ENCODE data around the gene IFRD2. TPM values are rescaled to one million over a fixed set of nuclear protein-coding genes. Genes with fewer than 3 reads are reported as not detected.
"Not testable (repeated sequence)": the region's sequence is repeated elsewhere in the genome, so short reads cannot be mapped to it uniquely, and the experiment has no call there.

The IFRD2 gene
- total RNA-seq, 2 experiments from 2014 or later = 100 to 125 TPM

GRCh38 chr3:50272911-50273688 is 19.1 kb downstream of the IFRD2 start:
- Mint-ChIP-seq H3K9me3 (ENCODE audit: low read depth) (no peaks in the 10 kb centered on the region), H3K36me3 (ENCODE audit: low read depth) (no peaks in the 10 kb centered on the region), H3K27me3 (peaks cover 37% of the 10 kb centered on the region), H3K4me3 (peak overlapping the region; percentile 68), H3K27ac (peak overlapping the region; percentile 58), H3K4me1 (peaks cover 25% of the 10 kb centered on the region)
- ChIA-PET POLR2A (no interaction called here), CTCF (interaction anchor here (0.7 to 3.1 kb wide), 9 partner anchors 22 to 82 kb away, joined by 3 to 21 read pairs (median 3); partner anchors contain the start of gene GNAT1)
- peak; percentile 96 for DNase-seq
- intact Hi-C loops (cut with DNase I, micrococcal nuclease) = loop anchor here (1.0 to 10.0 kb wide), 9 partner anchors 13 to 152 kb away; partner anchors contain the start of genes HYAL2 (in 1 of the 2) and TUSC2 (in 1 of the 2)
- ATAC-seq = peak; percentile 87

DNA sequence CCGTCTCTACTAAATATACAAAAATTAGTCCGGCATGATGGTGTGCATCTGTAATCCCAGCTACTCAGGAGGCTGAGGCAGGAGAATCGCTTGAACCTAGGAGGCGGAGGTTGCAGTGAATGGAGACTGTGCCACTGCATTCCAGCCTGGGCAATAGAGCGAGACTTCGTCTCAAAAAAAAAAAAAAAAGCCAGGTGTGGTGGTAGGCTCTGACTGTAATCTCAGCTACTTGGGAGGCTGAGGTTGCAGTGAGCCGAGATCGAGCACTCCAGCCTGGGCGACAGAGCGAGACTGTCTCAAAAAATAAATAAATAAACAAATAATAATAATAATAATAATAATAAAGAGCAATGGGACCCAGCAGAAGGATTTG is 19.7 kb downstream of the IFRD2 start:
- CTCF ChIA-PET = interaction anchor here (0.6 to 2.2 kb wide), 10 partner anchors 9 to 158 kb away, joined by 3 to 12 read pairs (median 3); partner anchors contain the start of gene GNAT1
- H3K27ac Mint-ChIP-seq; POLR2A ChIA-PET; H3K9me3 Mint-ChIP-seq (ENCODE audit: low read depth); DNase-seq; H3K36me3 Mint-ChIP-seq (ENCODE audit: low read depth); H3K4me3 Mint-ChIP-seq; ATAC-seq: not testable (repeated sequence)
- peaks cover 37% of the 10 kb centered on the region for H3K27me3 Mint-ChIP-seq
- intact Hi-C loops (cut with DNase I, micrococcal nuclease) = loop anchor here in 1 of 2 experiments (2.0 to 10.0 kb wide), 3 partner anchors 14 to 150 kb away; partner anchors contain the start of genes HYAL2 and TUSC2
- peaks cover 25% of the 10 kb centered on the region for H3K4me1 Mint-ChIP-seq

DNA sequence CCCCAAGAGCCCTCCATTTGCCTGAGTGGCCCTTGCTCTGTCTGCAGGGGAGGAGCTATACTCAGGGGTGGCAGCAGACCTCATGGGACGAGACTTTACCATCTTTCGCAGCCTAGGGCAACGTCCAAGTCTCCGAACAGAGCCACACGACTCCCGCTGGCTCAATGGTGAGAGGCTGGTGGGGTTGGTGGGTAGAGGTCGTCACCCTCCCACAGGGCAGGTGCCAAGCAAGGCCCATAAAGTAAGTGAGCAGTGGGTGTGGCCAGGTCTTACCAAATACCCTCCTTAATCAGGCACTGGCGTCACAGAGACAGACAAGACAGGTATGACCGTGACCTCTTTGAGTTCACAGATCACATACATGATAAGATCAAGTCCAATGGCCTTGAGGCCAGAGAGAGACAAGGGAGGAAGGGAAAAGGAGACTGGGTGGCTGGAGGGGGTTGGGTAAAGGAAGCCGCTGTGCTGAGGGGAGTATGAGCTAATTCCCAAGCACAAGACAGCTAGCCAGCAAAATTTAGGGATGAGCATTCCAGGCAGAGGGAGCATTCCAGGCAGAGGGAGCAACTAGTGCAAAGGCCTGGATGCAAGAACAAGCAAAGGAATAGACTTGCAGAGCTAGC is 20.8 kb downstream of the IFRD2 start:
- Mint-ChIP-seq H3K36me3 (ENCODE audit: low read depth) (no peaks in the 10 kb centered on the region), H3K4me3 (no peak overlapping the region), H3K27me3 (peaks cover 33% of the 10 kb centered on the region), H3K27ac (peak overlapping the region; percentile 55), H3K4me1 (peaks cover 25% of the 10 kb centered on the region), H3K9me3 (ENCODE audit: low read depth) (no peaks in the 10 kb centered on the region)
- intact Hi-C loops (cut with DNase I, micrococcal nuclease) = loop anchor here in 1 of 2 experiments (5.0 to 10.0 kb wide), 2 partner anchors 53 to 149 kb away; partner anchors contain the start of genes HYAL2 and TUSC2
- no peak for DNase-seq
- ATAC-seq = no peak
- ChIA-PET POLR2A (no interaction called here), CTCF (interaction anchor here (0.6 to 2.2 kb wide), 11 partner anchors 8 to 157 kb away, joined by 3 to 12 read pairs (median 3); no protein-coding TSS in a partner anchor)

- intact Hi-C loops (cut with DNase I, micrococcal nuclease) = loop anchor here in 1 of 2 experiments (5.0 to 10.0 kb wide), 2 partner anchors 54 to 148 kb away; partner anchors contain the start of genes HYAL2 and TUSC2
- POLR2A ChIA-PET = no interaction called here
- no peak overlapping the region for H3K27ac Mint-ChIP-seq
- H3K9me3 Mint-ChIP-seq (ENCODE audit: low read depth) = no peaks in the 10 kb centered on the region
- H3K27me3 Mint-ChIP-seq = peaks cover 30% of the 10 kb centered on the region
- DNase-seq (no peak), ATAC-seq (no peak)
- H3K36me3 Mint-ChIP-seq (ENCODE audit: low read depth) = no peaks in the 10 kb centered on the region
- no peak overlapping the region for H3K4me3 Mint-ChIP-seq
- H3K4me1 Mint-ChIP-seq = peaks cover 19% of the 10 kb centered on the region
- CTCF ChIA-PET = interaction anchor here (0.6 to 2.2 kb wide), 9 partner anchors 7 to 80 kb away, joined by 3 to 12 read pairs (median 3); no protein-coding TSS in a partner anchor
These were observed 21.6 kb downstream of the IFRD2 start for GRCh38 chr3:50270422-50271224.

GRCh38 chr3:50269977-50270413 is 22.2 kb downstream of the IFRD2 start:
- POLR2A ChIA-PET = no interaction called here
- H3K4me3 Mint-ChIP-seq = no peak overlapping the region
- CTCF ChIA-PET = interaction anchor here (0.9 to 1.0 kb wide), 3 partner anchors 11 to 75 kb away, joined by 3 read pairs; no protein-coding TSS in a partner anchor
- H3K27me3 Mint-ChIP-seq = peaks cover 24% of the 10 kb centered on the region
- DNase-seq = no peak
- intact Hi-C loops (cut with DNase I, micrococcal nuclease) = loop anchor here in 1 of 2 experiments (5.0 to 10.0 kb wide), 2 partner anchors 55 to 148 kb away; partner anchors contain the start of genes HYAL2 and TUSC2
- ATAC-seq = no peak
- H3K9me3 Mint-ChIP-seq (ENCODE audit: low read depth) = no peaks in the 10 kb centered on the region
- no peaks in the 10 kb centered on the region for H3K36me3 Mint-ChIP-seq (ENCODE audit: low read depth)
- no peak overlapping the region for H3K27ac Mint-ChIP-seq
- H3K4me1 Mint-ChIP-seq = peaks cover 16% of the 10 kb centered on the region

DNA sequence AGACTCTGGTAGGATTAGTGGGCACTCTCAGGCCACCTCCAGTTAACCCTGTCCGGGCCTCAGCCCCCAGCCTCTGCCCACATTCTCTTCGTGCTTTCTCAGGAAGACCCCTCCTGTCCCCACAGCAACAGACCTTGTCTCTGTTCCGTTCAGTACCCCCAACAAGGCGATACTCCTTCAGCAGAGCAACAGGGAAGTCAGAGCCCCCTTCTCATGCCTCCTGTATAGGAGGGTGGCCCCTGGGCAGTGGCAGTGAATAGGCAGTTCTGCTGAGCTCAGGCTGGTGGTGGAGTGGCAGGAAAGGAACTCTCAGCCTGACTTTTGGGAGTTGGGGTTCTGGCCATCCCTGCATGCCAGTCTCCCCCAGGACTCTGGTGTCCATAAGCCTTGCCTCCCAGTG is 22.8 kb downstream of the IFRD2 start:
- Mint-ChIP-seq H3K9me3 (ENCODE audit: low read depth) (no peaks in the 10 kb centered on the region), H3K36me3 (ENCODE audit: low read depth) (no peaks in the 10 kb centered on the region), H3K4me1 (peaks cover 14% of the 10 kb centered on the region), H3K27me3 (peaks cover 18% of the 10 kb centered on the region), H3K27ac (no peak overlapping the region), H3K4me3 (no peak overlapping the region)
- intact Hi-C loops (cut with DNase I, micrococcal nuclease) = no loop called here
- ChIA-PET CTCF (interaction anchor here (0.9 kb wide), 2 partner anchors 10 to 75 kb away, joined by 3 read pairs; no protein-coding TSS in a partner anchor), POLR2A (no interaction called here)
- no peak for ATAC-seq
- no peak for DNase-seq

- CTCF ChIA-PET = no interaction called here
- H3K9me3 Mint-ChIP-seq (ENCODE audit: low read depth) = no peaks in the 10 kb centered on the region
- intact Hi-C loops (cut with DNase I, micrococcal nuclease) = no loop called here
These were observed 23.4 kb downstream of the IFRD2 start, which contains the start of gene SEMA3B for GRCh38 chr3:50268703-50269451. Gene SEMA3B (plus strand): TSS chr3:50269147. CDS start chr3:50269241, 94 bp downstream.

DNA sequence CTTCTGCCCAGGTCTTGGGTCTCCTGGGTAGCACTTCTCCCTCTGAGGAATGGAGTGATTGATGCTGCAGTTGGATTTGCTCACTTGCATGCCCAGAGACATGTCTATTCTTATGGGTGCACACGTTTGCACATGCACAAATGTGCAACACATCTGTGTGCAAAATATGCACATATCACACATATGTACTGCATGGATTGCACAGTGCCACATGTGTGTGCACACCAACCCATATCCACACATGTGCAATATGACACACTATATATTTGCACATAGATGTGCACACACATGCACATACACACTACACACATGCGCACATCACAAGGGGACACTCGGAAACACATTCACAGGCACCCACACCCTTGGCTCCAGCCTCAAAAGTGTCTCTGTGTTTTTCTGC is 24.0 kb downstream of the IFRD2 start:
- ChIA-PET POLR2A (no interaction called here), CTCF (interaction anchor here (2.7 kb wide), 1 partner anchor 76 kb away, joined by 7 read pairs; no protein-coding TSS in a partner anchor)
- peaks cover 8% of the 10 kb centered on the region for H3K4me1 Mint-ChIP-seq
- DNase-seq = no peak
- ATAC-seq = no peak
- H3K27ac Mint-ChIP-seq = no peak overlapping the region
- peaks cover 12% of the 10 kb centered on the region for H3K27me3 Mint-ChIP-seq
- intact Hi-C loops (cut with DNase I, micrococcal nuclease) = no loop called here
- H3K4me3 Mint-ChIP-seq = no peak overlapping the region
- no peaks in the 10 kb centered on the region for H3K36me3 Mint-ChIP-seq (ENCODE audit: low read depth)
- H3K9me3 Mint-ChIP-seq (ENCODE audit: low read depth) = no peaks in the 10 kb centered on the region

More at GRCh38 chr3:50268703-50269451, 23.4 kb downstream of the IFRD2 start, which contains the start of gene SEMA3B:
- Mint-ChIP-seq H3K36me3 (ENCODE audit: low read depth) (no peaks in the 10 kb centered on the region), H3K4me3 (no peak within 1 kb of the TSS), H3K27ac (no peak within 1 kb of the TSS), H3K27me3 (peaks cover 14% of the 10 kb centered on the region), H3K4me1 (peaks cover 9% of the 10 kb centered on the region)
- ATAC-seq = no peak
- POLR2A ChIA-PET = no interaction called here
- no peak for DNase-seq

DNA sequence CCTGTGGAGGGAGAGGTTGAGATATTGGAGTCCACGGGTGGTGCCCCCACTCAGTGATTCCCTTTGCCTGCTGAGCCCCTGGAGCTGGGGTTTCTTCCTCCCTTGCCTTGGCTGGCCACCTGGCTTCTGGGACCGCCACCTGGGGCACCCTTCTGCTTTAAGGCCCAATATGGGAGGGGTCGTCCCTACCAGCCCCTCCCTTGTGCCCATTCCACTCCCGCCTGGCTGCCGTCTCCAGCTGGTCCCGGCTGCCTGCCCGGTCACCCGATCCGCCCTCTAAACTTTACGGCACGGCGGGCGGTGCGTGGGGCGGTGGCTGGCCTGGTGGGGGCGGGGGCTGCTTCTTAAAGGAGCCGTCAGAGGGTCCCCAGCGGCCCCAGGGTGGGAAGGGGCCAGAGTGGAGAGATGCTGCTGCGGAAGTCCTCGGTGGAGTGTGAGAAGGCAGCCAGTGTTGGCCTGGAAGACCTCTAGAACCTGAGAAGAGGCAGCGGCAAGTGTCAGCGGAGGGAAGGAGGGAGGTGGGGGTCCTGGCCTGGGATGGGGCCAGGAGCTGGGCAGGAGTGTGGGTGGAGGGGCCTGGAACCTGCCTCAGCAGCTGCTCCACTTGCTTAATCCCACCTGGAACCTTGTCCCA is 24.8 kb downstream of the IFRD2 start:
- intact Hi-C loops (cut with DNase I, micrococcal nuclease) = no loop called here
- DNase-seq = no peak
- peaks cover under 1% of the 10 kb centered on the region for H3K4me1 Mint-ChIP-seq
- H3K27ac Mint-ChIP-seq = no peak overlapping the region
- ChIA-PET CTCF (interaction anchor here (0.6 to 2.7 kb wide), 6 partner anchors 9 to 601 kb away, joined by 3 to 8 read pairs (median 5); no protein-coding TSS in a partner anchor), POLR2A (no interaction called here)
- H3K36me3 Mint-ChIP-seq (ENCODE audit: low read depth) = no peaks in the 10 kb centered on the region
- ATAC-seq = no peak
- no peak overlapping the region for H3K4me3 Mint-ChIP-seq
- H3K27me3 Mint-ChIP-seq = peaks cover 8% of the 10 kb centered on the region
- H3K9me3 Mint-ChIP-seq (ENCODE audit: low read depth) = no peaks in the 10 kb centered on the region

- Mint-ChIP-seq H3K27ac (no peak overlapping the region), H3K4me1 (no peaks in the 10 kb centered on the region), H3K36me3 (ENCODE audit: low read depth) (no peaks in the 10 kb centered on the region), H3K27me3 (peaks cover 8% of the 10 kb centered on the region), H3K4me3 (no peak overlapping the region), H3K9me3 (ENCODE audit: low read depth) (no peaks in the 10 kb centered on the region)
- POLR2A ChIA-PET = no interaction called here
- DNase-seq (no peak), ATAC-seq (no peak)
- intact Hi-C loops (cut with DNase I, micrococcal nuclease) = no loop called here
- CTCF ChIA-PET = interaction anchor here (0.6 to 2.7 kb wide), 6 partner anchors 9 to 76 kb away, joined by 3 to 8 read pairs (median 5); partner anchors contain the start of gene GNAT1
These were observed 25.4 kb downstream of the IFRD2 start for GRCh38 chr3:50266836-50267235.

Data from activated CD4-positive, alpha-beta T cell treated with anti-CD3 and anti-CD28 coated beads for 36 hours (primary cell).